ENCODE measurements around the gene RUNDC3A.
"Not testable (repeated sequence)": the region's sequence is repeated elsewhere in the genome, so short reads cannot be mapped to it uniquely, and the experiment has no call there.

Gene RUNDC3A

GRCh38 chr17:44365051-44365450, 56.6 kb downstream of the RUNDC3A start:
- H3K27me3 Mint-ChIP-seq = peaks cover 53% of the 10 kb centered on the region
- not testable (repeated sequence) for H3K9me3 Mint-ChIP-seq, H3K4me1 Mint-ChIP-seq, H3K27ac Mint-ChIP-seq, H3K36me3 Mint-ChIP-seq, ATAC-seq
- peak overlapping the region; percentile 18 for H3K4me3 Mint-ChIP-seq

- Mint-ChIP-seq H3K27me3 (peaks cover 62% of the 10 kb centered on the region), H3K4me3 (no peak overlapping the region), H3K27ac (no peak overlapping the region), H3K36me3 (no peaks in the 10 kb centered on the region), H3K9me3 (no peaks in the 10 kb centered on the region), H3K4me1 (no peaks in the 10 kb centered on the region)
- no peak for ATAC-seq
Observed at GRCh38 chr17:44367231-44367979, 59.0 kb downstream of the RUNDC3A start.

Measured in stimulated activated memory B cell treated with anti-CD40 and anti-IgM and Interleukin-4, amounts not matched to agents 10 μg/mL and 1 μg/mL and 100 μg/mL, for 72 hours (primary cell).